AG04450 (cell line): ENCODE data around the gene MTAP. TPM values are rescaled to one million over a fixed set of nuclear protein-coding genes. Genes with fewer than 3 reads are reported as not detected.

Experiments
- CTCF ChIA-PET: fragments of 300-600, 350-600 bp; formaldehyde crosslinking; extraction: SDS; loops from one replicate; lab custom pipeline; 2022; ENCODE audit warnings: antibody characterized with exemption, inconsistent platforms; lab: Charles Lee
- POLR2A ChIA-PET: fragments of 350-600 bp; formaldehyde crosslinking; extraction: SDS; loops from one replicate; lab custom pipeline; 2021; ENCODE audit warnings: antibody characterized with exemption, inconsistent platforms; lab: Yijun Ruan, JAX
- DNase-seq: peaks from one replicate; pipeline ENCODE4 v3.0.0-alpha.2; 2011; ENCODE audit warnings: low read depth, low spot score
- H3K27ac ChIP-seq: one replicate; pipeline ENCODE4 v1.5.1; 2012; ENCODE audit warnings: low read depth, low read length, control low read depth
- H3K27me3 ChIP-seq: one replicate; pipeline ENCODE4 v1.6.0; 2012; ENCODE audit warnings: low read length; ENCODE audit not compliant: control insufficient read depth, insufficient read depth
- H3K4me3 ChIP-seq: 2 replicates; pipeline ENCODE4 v1.5.1; 2011; ENCODE audit warnings: mild to moderate bottlenecking, low read depth, low read length, control low read depth
- H3K9me3 ChIP-seq: 2 replicates; pipeline ENCODE4 v1.5.1; 2012; ENCODE audit warnings: low read length; ENCODE audit not compliant: control insufficient read depth, insufficient read depth
- polyA plus RNA-seq: library from polyadenylated mRNA; depleted of rRNA; stranded (reverse); fragments of >200 nt; gene quantifications from 2 replicates; pipeline ENCODE4 v1.2.3, GENCODE V29; 2011
- TF ChIP-seq, protein P1 (sequence below): IDR thresholded peaks from 2 replicates; pipeline ENCODE4 v1.5.1; 2011; ENCODE audit warnings: low read depth, low read length, control low read depth, inconsistent platforms

MTAP gene
- polyA plus RNA-seq, 1 experiment = 26.1 TPM

GRCh38 chr9:21970800-21971640 lies 168.6 kb downstream of the MTAP start:
- no peak for DNase-seq
- TF ChIP-seq, protein P1, sequence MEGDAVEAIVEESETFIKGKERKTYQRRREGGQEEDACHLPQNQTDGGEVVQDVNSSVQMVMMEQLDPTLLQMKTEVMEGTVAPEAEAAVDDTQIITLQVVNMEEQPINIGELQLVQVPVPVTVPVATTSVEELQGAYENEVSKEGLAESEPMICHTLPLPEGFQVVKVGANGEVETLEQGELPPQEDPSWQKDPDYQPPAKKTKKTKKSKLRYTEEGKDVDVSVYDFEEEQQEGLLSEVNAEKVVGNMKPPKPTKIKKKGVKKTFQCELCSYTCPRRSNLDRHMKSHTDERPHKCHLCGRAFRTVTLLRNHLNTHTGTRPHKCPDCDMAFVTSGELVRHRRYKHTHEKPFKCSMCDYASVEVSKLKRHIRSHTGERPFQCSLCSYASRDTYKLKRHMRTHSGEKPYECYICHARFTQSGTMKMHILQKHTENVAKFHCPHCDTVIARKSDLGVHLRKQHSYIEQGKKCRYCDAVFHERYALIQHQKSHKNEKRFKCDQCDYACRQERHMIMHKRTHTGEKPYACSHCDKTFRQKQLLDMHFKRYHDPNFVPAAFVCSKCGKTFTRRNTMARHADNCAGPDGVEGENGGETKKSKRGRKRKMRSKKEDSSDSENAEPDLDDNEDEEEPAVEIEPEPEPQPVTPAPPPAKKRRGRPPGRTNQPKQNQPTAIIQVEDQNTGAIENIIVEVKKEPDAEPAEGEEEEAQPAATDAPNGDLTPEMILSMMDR = no peak
- CTCF ChIA-PET = interaction anchor here (0.6 to 3.6 kb wide), 10 partner anchors 8 to 645 kb away, joined by 3 to 29 read pairs (median 3); partner anchors contain the start of gene CDKN2B
- H3K9me3 ChIP-seq = peaks cover 21% of the 10 kb centered on the region
- POLR2A ChIA-PET = no interaction called here
- peaks cover 72% of the 10 kb centered on the region for H3K27me3 ChIP-seq
- H3K4me3 ChIP-seq = no peak overlapping the region
- H3K27ac ChIP-seq = no peak overlapping the region

- DNase-seq = no peak
- Histone ChIP-seq H3K27ac (no peak overlapping the region), H3K9me3 (peaks cover 19% of the 10 kb centered on the region), H3K4me3 (no peak overlapping the region), H3K27me3 (peaks cover 77% of the 10 kb centered on the region)
- POLR2A ChIA-PET = no interaction called here
- CTCF ChIA-PET = interaction anchor here (1.2 to 2.0 kb wide), 2 partner anchors 158 to 646 kb away, joined by 3 to 9 read pairs; no protein-coding TSS in a partner anchor
- TF ChIP-seq, protein P1 = no peak
Measured at GRCh38 chr9:21972361-21972760, 169.9 kb downstream of the MTAP start.

GRCh38 chr9:21974343-21974721 lies 171.9 kb downstream of the MTAP start:
- peaks cover 72% of the 10 kb centered on the region for H3K27me3 ChIP-seq
- ChIA-PET CTCF (interaction anchor here (0.6 to 1.5 kb wide), 2 partner anchors 8 to 34 kb away, joined by 3 to 6 read pairs; no protein-coding TSS in a partner anchor), POLR2A (no interaction called here)
- DNase-seq = no peak
- peaks cover 9% of the 10 kb centered on the region for H3K9me3 ChIP-seq
- TF ChIP-seq, protein P1 = no peak
- peak overlapping the region; percentile 67 for H3K4me3 ChIP-seq
- no peak overlapping the region for H3K27ac ChIP-seq

DNA sequence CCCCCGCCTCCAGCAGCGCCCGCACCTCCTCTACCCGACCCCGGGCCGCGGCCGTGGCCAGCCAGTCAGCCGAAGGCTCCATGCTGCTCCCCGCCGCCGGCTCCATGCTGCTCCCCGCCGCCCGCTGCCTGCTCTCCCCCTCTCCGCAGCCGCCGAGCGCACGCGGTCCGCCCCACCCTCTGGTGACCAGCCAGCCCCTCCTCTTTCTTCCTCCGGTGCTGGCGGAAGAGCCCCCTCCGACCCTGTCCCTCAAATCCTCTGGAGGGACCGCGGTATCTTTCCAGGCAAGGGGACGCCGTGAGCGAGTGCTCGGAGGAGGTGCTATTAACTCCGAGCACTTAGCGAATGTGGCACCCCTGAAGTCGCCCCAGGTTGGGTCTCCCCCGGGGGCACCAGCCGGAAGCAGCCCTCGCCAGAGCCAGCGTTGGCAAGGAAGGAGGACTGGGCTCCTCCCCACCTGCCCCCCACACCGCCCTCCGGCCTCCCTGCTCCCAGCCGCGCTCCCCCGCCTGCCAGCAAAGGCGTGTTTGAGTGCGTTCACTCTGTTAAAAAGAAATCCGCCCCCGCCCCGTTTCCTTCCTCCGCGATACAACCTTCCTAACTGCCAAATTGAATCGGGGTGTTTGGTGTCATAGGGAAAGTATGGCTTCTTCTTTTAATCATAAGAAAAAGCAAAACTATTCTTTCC lies 172.4 kb downstream of the MTAP start:
- H3K9me3 ChIP-seq = peaks cover 9% of the 10 kb centered on the region
- H3K4me3 ChIP-seq = peak overlapping the region; percentile 67
- CTCF ChIA-PET = interaction anchor here (0.6 to 3.3 kb wide), 2 partner anchors 9 to 161 kb away, joined by 3 to 11 read pairs; no protein-coding TSS in a partner anchor
- TF ChIP-seq, protein P1 = no peak
- POLR2A ChIA-PET = no interaction called here
- H3K27ac ChIP-seq = no peak overlapping the region
- peaks cover 66% of the 10 kb centered on the region for H3K27me3 ChIP-seq
- no peak for DNase-seq
